Liver (tissue), 3 donors: ENCODE measurements around the gene EFR3B.

ENCODE experiments used
- ATF3 ChIP-seq: IDR thresholded peaks from 2 replicates; pipeline ENCODE4 v1.6.1; 2016; ENCODE audit warnings: antibody characterized with exemption
- SP1 ChIP-seq: IDR thresholded peaks from 2 replicates; pipeline ENCODE4 v1.6.1; 2018; ENCODE audit warnings: antibody characterized with exemption, mild to moderate bottlenecking
- TF ChIP-seq, protein P1 (sequence below): fragments of 150-350 bp; IDR thresholded peaks from 2 replicates; pipeline ENCODE4 v1.5.1; 2017; ENCODE audit warnings: improper control_type of control experiment, low read depth, low read length; ENCODE audit not compliant: missing input control
- donor health status: healthy.
- donor health status: healthy.

GRCh38 chr2:25091265-25091664 lies 49.4 kb downstream of the EFR3B start:
- TF ChIP-seq, protein P1, sequence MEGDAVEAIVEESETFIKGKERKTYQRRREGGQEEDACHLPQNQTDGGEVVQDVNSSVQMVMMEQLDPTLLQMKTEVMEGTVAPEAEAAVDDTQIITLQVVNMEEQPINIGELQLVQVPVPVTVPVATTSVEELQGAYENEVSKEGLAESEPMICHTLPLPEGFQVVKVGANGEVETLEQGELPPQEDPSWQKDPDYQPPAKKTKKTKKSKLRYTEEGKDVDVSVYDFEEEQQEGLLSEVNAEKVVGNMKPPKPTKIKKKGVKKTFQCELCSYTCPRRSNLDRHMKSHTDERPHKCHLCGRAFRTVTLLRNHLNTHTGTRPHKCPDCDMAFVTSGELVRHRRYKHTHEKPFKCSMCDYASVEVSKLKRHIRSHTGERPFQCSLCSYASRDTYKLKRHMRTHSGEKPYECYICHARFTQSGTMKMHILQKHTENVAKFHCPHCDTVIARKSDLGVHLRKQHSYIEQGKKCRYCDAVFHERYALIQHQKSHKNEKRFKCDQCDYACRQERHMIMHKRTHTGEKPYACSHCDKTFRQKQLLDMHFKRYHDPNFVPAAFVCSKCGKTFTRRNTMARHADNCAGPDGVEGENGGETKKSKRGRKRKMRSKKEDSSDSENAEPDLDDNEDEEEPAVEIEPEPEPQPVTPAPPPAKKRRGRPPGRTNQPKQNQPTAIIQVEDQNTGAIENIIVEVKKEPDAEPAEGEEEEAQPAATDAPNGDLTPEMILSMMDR: no peak
- TF ChIP-seq SP1 (no peak), ATF3 (no peak)
